Mesenchymal stem cell (in vitro differentiated cells and primary cell): ENCODE results near the gene GRIN3B.
A peak's percentile ranks its signal among the peaks of the same experiment; 100 is the strongest.

Experiments
- DNase-seq: peaks from one replicate; pipeline ENCODE4 v3.0.0-alpha.2; 2013
- H2AFZ ChIP-seq: one replicate; pipeline ENCODE4 v1.6.1; 2013; ENCODE audit warnings: low read depth, mild to moderate bottlenecking, control low read depth, inconsistent platforms, low read length, moderate library complexity
- H2AK5ac ChIP-seq: 2 replicates; pipeline ENCODE4 v1.6.1; 2013; ENCODE audit warnings: low read length, moderate library complexity, mild to moderate bottlenecking, inconsistent platforms; ENCODE audit not compliant: severe bottlenecking
- H2BK120ac ChIP-seq: one replicate; pipeline ENCODE4 v1.6.1; 2013; ENCODE audit warnings: low read depth, mild to moderate bottlenecking, inconsistent platforms, low read length, moderate library complexity
- H2BK12ac ChIP-seq, 2 experiments: one replicate each; pipeline ENCODE4 v1.6.1; 2013; ENCODE audit warnings: inconsistent platforms in 2 of 2, low read length in 2 of 2, mild to moderate bottlenecking in 2 of 2, moderate library complexity in 2 of 2, control low read depth in 1 of 2
- H2BK15ac ChIP-seq: one replicate; pipeline ENCODE4 v1.6.1; 2013; ENCODE audit warnings: mild to moderate bottlenecking, low read depth, inconsistent platforms; ENCODE audit not compliant: poor library complexity, severe bottlenecking
- H2BK5ac ChIP-seq: 2 replicates; pipeline ENCODE4 v1.6.1; 2013; ENCODE audit warnings: low read depth, mild to moderate bottlenecking, low read length, control low read depth, inconsistent platforms; ENCODE audit not compliant: poor library complexity, severe bottlenecking
- H3K14ac ChIP-seq, 2 experiments: one replicate each; pipeline ENCODE4 v1.6.1; 2013; ENCODE audit warnings: inconsistent platforms in 2 of 2, low read length in 2 of 2, control low read depth in 1 of 2, mild to moderate bottlenecking in 1 of 2, moderate library complexity in 1 of 2
- H3K18ac ChIP-seq, 2 experiments: one replicate each; pipeline ENCODE4 v1.6.1; 2013; ENCODE audit warnings: inconsistent platforms in 2 of 2, low read length in 2 of 2, control low read depth in 1 of 2, low read depth in 1 of 2, mild to moderate bottlenecking in 1 of 2
- H3K23ac ChIP-seq, 2 experiments: one replicate each; pipeline ENCODE4 v1.6.1; 2013; ENCODE audit warnings: inconsistent platforms in 2 of 2, low read length in 2 of 2, mild to moderate bottlenecking in 2 of 2, moderate library complexity in 2 of 2, control low read depth in 1 of 2
- H3K27ac ChIP-seq: 2 replicates; pipeline ENCODE4 v1.5.1; 2013; ENCODE audit warnings: mild to moderate bottlenecking, moderate library complexity, low read length, control low read depth, inconsistent platforms; ENCODE audit not compliant: poor library complexity, severe bottlenecking
- H3K27me3 ChIP-seq, 2 experiments: 2 replicates each; pipeline versions ENCODE4 v1.6.1 to v1.7.0; 2013; ENCODE audit warnings: low read length in 2 of 2, mild to moderate bottlenecking in 2 of 2, moderate library complexity in 2 of 2, control low read depth in 1 of 2, inconsistent platforms in 1 of 2; ENCODE audit not compliant: control insufficient read depth in 1 of 2, insufficient read depth in 1 of 2
- H3K36me3 ChIP-seq, 2 experiments: 2 replicates each; pipeline versions ENCODE4 v1.6.1 to v1.7.0; 2013; ENCODE audit warnings: low read length in 2 of 2, control low read depth in 1 of 2, inconsistent platforms in 1 of 2, low read depth in 1 of 2, mild to moderate bottlenecking in 1 of 2; ENCODE audit not compliant: insufficient read depth in 2 of 2, control insufficient read depth in 1 of 2
- H3K4ac ChIP-seq, 2 experiments: one replicate each; pipeline ENCODE4 v1.6.1; 2013; ENCODE audit warnings: inconsistent platforms in 2 of 2, low read length in 2 of 2, mild to moderate bottlenecking in 2 of 2, moderate library complexity in 2 of 2, control low read depth in 1 of 2, low read depth in 1 of 2
- H3K4me1 ChIP-seq: 2 replicates; pipeline ENCODE4 v1.6.1; 2013; ENCODE audit warnings: low read depth, low read length, control low read depth; ENCODE audit not compliant: control insufficient read depth, insufficient read depth
- H3K4me2 ChIP-seq: 2 replicates; pipeline ENCODE4 v1.6.1; 2013; ENCODE audit warnings: low read length, mild to moderate bottlenecking, inconsistent platforms; ENCODE audit not compliant: poor library complexity, severe bottlenecking
- H3K4me3 ChIP-seq, 2 experiments: 2 replicates each; pipeline versions ENCODE4 v1.5.1 to v1.7.0; 2013; ENCODE audit warnings: low read length in 2 of 2, mild to moderate bottlenecking in 2 of 2, control low read depth in 1 of 2, low read depth in 1 of 2; ENCODE audit not compliant: insufficient read depth in 1 of 2
- H3K79me1 ChIP-seq: replicated peaks from 2 replicates; pipeline ENCODE4 v1.6.1; 2013; ENCODE audit warnings: mild to moderate bottlenecking, control low read depth, low read length, inconsistent platforms; ENCODE audit not compliant: poor library complexity, severe bottlenecking
- H3K9ac ChIP-seq: 2 replicates; pipeline ENCODE4 v1.7.0; 2013; ENCODE audit warnings: mild to moderate bottlenecking, low read length, moderate library complexity
- H3K9me3 ChIP-seq: 2 replicates; pipeline ENCODE4 v1.7.0; 2013; ENCODE audit warnings: mild to moderate bottlenecking, low read length; ENCODE audit not compliant: control insufficient read depth
- H4K8ac ChIP-seq: one replicate; pipeline ENCODE4 v1.6.1; 2013; ENCODE audit warnings: inconsistent platforms, mild to moderate bottlenecking, low read length, moderate library complexity
- H4K91ac ChIP-seq: one replicate; pipeline ENCODE4 v1.6.1; 2013; ENCODE audit warnings: mild to moderate bottlenecking, low read length, inconsistent platforms
- WGBS: methylation state at CpG from one replicate; pipeline ENCODE4 v1.1.7; 2013; ENCODE audit warnings: mixed read lengths; 5-methylcytosine and 5-hydroxymethylcytosine counted together

Gene GRIN3B

DNA sequence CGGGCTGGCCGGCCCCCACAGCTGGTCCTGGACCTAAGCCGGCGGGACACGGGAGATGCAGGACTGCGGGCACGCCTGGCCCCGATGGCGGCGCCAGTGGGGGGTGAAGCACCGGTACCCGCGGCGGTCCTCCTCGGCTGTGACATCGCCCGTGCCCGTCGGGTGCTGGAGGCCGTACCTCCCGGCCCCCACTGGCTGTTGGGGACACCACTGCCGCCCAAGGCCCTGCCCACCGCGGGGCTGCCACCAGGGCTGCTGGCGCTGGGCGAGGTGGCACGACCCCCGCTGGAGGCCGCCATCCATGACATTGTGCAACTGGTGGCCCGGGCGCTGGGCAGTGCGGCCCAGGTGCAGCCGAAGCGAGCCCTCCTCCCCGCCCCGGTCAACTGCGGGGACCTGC, 3.1 kb downstream of the GRIN3B start:
- peaks cover 0 to 20% of the 10 kb centered on the region in 2 experiments for H3K36me3 ChIP-seq
- H3K27me3 ChIP-seq: peaks cover 22 to 49% of the 10 kb centered on the region in 2 experiments
- H3K18ac ChIP-seq: no peak overlapping the region
- H3K4ac ChIP-seq: no peak overlapping the region
- H3K9ac ChIP-seq: no peak overlapping the region
- H4K8ac ChIP-seq: no peak overlapping the region
- no peak overlapping the region for H3K14ac ChIP-seq
- H2AK5ac ChIP-seq: no peak overlapping the region
- no peak overlapping the region for H2BK120ac ChIP-seq
- no peak overlapping the region for H2AFZ ChIP-seq
- H3K9me3 ChIP-seq: no peaks in the 10 kb centered on the region
- no peak overlapping the region for H3K4me2 ChIP-seq
- peaks cover 8% of the 10 kb centered on the region for H3K4me1 ChIP-seq
- no peak for DNase-seq
- peak overlapping the region; percentile 49 for H2BK15ac ChIP-seq
- no peaks in the 10 kb centered on the region for H3K79me1 ChIP-seq
- 89% methylated on average over 37 of the region's 37 CpGs for WGBS
- H2BK5ac ChIP-seq: no peak overlapping the region
- H3K4me3 ChIP-seq: no peak overlapping the region
- no peak overlapping the region for H4K91ac ChIP-seq
- no peak overlapping the region for H3K23ac ChIP-seq
- H2BK12ac ChIP-seq: no peak overlapping the region
- H3K27ac ChIP-seq: no peak overlapping the region

DNA sequence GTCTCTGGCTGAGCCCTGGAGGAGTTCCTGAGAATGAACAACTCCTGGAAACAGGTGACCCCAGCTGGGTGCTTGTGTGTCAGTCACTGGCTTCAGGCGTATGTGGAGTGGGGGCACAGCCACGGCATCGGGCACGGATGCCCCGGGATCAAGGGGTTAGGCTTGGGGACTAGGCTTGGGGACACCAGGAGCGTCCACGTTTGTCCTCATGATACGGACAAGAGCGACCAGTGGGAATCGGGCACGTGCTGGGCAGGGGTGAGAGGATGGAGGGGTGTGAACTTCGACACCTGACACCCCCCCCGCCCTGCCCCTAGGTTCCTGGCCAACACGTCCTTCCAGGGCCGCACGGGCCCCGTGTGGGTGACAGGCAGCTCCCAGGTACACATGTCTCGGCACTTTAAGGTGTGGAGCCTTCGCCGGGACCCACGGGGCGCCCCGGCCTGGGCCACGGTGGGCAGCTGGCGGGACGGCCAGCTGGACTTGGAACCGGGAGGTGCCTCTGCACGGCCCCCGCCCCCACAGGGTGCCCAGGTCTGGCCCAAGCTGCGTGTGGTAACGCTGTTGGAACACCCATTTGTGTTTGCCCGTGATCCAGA, 4.1 kb downstream of the GRIN3B start:
- 81% methylated on average over 32 of the region's 32 CpGs for WGBS
- no peak overlapping the region for H2AFZ ChIP-seq

DNA sequence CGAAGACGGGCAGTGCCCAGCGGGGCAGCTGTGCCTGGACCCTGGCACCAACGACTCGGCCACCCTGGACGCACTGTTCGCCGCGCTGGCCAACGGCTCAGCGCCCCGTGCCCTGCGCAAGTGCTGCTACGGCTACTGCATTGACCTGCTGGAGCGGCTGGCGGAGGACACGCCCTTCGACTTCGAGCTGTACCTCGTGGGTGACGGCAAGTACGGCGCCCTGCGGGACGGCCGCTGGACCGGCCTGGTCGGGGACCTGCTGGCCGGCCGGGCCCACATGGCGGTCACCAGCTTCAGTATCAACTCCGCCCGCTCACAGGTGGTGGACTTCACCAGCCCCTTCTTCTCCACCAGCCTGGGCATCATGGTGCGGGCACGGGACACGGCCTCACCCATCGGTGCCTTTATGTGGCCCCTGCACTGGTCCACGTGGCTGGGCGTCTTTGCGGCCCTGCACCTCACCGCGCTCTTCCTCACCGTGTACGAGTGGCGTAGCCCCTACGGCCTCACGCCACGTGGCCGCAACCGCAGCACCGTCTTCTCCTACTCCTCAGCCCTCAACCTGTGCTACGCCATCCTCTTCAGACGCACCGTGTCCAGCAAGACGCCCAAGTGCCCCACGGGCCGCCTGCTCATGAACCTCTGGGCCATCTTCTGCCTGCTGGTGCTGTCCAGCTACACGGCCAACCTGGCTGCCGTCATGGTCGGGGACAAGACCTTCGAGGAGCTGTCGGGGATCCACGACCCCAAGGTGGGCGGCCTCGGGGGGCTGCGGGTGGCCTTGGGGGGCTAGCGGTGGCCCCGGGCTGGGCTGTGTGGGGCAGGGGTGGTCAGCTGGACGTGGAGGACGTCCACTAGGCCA, 4.8 kb downstream of the GRIN3B start:
- Histone ChIP-seq H3K4me1 (peaks cover 11% of the 10 kb centered on the region), H3K14ac (no peak overlapping the region), H3K9me3 (no peaks in the 10 kb centered on the region), H2BK12ac (no peak overlapping the region), H2AFZ (no peak overlapping the region), H4K91ac (no peak overlapping the region), H3K27ac (no peak overlapping the region), H2BK15ac (no peak overlapping the region), H2AK5ac (no peak overlapping the region), H3K18ac (no peak overlapping the region), H3K9ac (no peak overlapping the region), H3K79me1 (peaks cover 5% of the 10 kb centered on the region), H3K4ac (no peak overlapping the region), H3K4me3 (peak overlapping the region in 1 of 2 experiments; percentile 9), H3K23ac (no peak overlapping the region), H4K8ac (no peak overlapping the region), H3K36me3 (peaks cover 7 to 37% of the 10 kb centered on the region in 2 experiments), H3K27me3 (peaks cover 11 to 36% of the 10 kb centered on the region in 2 experiments), H2BK120ac (no peak overlapping the region), H3K4me2 (no peak overlapping the region), H2BK5ac (no peak overlapping the region)
- DNase-seq: no peak
- WGBS: 92% methylated on average over 62 of the region's 70 CpGs

More for the DNA sequence above, 4.1 kb downstream of the GRIN3B start:
- Histone ChIP-seq H2BK120ac (no peak overlapping the region), H3K18ac (no peak overlapping the region), H3K4me2 (no peak overlapping the region), H2AK5ac (no peak overlapping the region), H3K23ac (no peak overlapping the region), H3K27me3 (peaks cover 14 to 39% of the 10 kb centered on the region in 2 experiments), H2BK12ac (no peak overlapping the region), H3K27ac (no peak overlapping the region), H4K91ac (no peak overlapping the region), H3K4me3 (no peak overlapping the region), H3K36me3 (peaks cover 0 to 30% of the 10 kb centered on the region in 2 experiments), H3K4ac (no peak overlapping the region), H3K4me1 (peaks cover 8% of the 10 kb centered on the region), H3K9me3 (no peaks in the 10 kb centered on the region), H4K8ac (no peak overlapping the region), H3K9ac (no peak overlapping the region), H3K79me1 (peaks cover 1% of the 10 kb centered on the region), H2BK5ac (no peak overlapping the region), H3K14ac (no peak overlapping the region), H2BK15ac (no peak overlapping the region)
- no peak for DNase-seq

DNA sequence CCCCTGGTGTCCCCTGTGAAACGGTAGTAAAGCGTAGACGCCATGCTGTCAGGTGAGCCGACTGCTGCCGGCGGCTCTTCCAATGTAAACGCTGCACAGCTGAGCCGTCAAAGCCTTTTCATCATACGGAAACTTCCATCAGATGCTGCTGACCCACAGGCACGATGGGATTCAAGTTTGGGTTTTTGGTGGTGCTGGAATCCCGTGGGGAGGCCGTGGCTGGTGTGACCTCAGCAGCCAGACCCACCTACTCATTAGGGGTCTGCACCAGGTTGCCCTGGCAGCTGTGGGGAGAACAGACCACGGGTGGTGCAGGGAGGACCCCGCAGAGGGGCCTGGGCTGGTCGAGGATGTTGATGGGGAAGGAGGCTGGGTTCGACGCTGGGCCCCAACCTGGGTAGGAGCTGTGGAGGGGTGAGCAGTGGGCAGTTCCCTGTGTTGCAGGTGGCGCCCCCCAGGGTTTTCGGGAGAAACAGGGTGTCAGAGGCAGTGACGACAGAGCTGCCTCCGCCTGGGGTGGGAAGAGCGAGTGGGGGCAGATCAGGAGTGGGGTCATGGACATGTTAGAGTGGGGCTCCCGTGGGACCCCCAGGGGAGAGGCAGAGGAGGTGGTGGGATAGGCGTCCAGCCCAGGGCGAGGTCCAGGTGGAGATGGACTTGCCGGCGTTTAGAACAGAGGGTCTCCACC, 6.6 kb downstream of the GRIN3B start:
- Histone ChIP-seq H3K9ac (no peak overlapping the region), H3K9me3 (no peaks in the 10 kb centered on the region), H3K79me1 (peaks cover 10% of the 10 kb centered on the region)

More for the DNA sequence above, 6.6 kb downstream of the GRIN3B start:
- Histone ChIP-seq H3K36me3 (peaks cover 14 to 56% of the 10 kb centered on the region in 2 experiments), H4K8ac (no peak overlapping the region), H4K91ac (no peak overlapping the region), H3K23ac (no peak overlapping the region), H2AFZ (no peak overlapping the region), H2BK5ac (no peak overlapping the region), H2BK12ac (no peak overlapping the region), H3K27ac (no peak overlapping the region), H3K27me3 (peaks cover 3 to 25% of the 10 kb centered on the region in 2 experiments), H3K14ac (no peak overlapping the region), H2AK5ac (no peak overlapping the region), H2BK120ac (no peak overlapping the region), H3K4ac (no peak overlapping the region), H3K4me3 (no peak overlapping the region), H3K4me1 (peaks cover 8% of the 10 kb centered on the region), H2BK15ac (no peak overlapping the region), H3K18ac (no peak overlapping the region), H3K4me2 (no peak overlapping the region)
- 95% methylated on average over 25 of the region's 27 CpGs for WGBS
- DNase-seq: no peak
